Activated naive CD8-positive, alpha-beta T cell (primary cell): Measurements from ENCODE around the gene FBXO15.
A peak's percentile ranks its signal among the peaks of the same experiment; 100 is the strongest.

Source experiments
- H3K27ac Mint-ChIP-seq: one replicate; pipeline ENCODE4 v1.8.0; 2021; ENCODE audit warnings: mixed read lengths
- H3K27me3 Mint-ChIP-seq: one replicate; pipeline ENCODE4 v1.8.0; 2021; ENCODE audit warnings: mixed read lengths
- H3K36me3 Mint-ChIP-seq: one replicate; pipeline ENCODE4 v1.8.0; 2021; ENCODE audit warnings: mixed read lengths
- H3K4me1 Mint-ChIP-seq: one replicate; pipeline ENCODE4 v1.8.0; 2021; ENCODE audit warnings: low read depth, mixed read lengths
- H3K4me3 Mint-ChIP-seq: one replicate; pipeline ENCODE4 v1.8.0; 2021; ENCODE audit warnings: mild to moderate bottlenecking, mixed read lengths
- H3K9me3 Mint-ChIP-seq: one replicate; pipeline ENCODE4 v1.8.0; 2021; ENCODE audit warnings: low read depth, mixed read lengths

Gene FBXO15

GRCh38 chr18:74069178-74070050 is 78.2 kb downstream of the FBXO15 start:
- H3K27me3 Mint-ChIP-seq = no peaks in the 10 kb centered on the region
- no peaks in the 10 kb centered on the region for H3K36me3 Mint-ChIP-seq
- H3K9me3 Mint-ChIP-seq = no peaks in the 10 kb centered on the region
- peaks cover 22% of the 10 kb centered on the region for H3K4me1 Mint-ChIP-seq
- no peak overlapping the region for H3K4me3 Mint-ChIP-seq
- peak overlapping the region; percentile 46 for H3K27ac Mint-ChIP-seq

DNA sequence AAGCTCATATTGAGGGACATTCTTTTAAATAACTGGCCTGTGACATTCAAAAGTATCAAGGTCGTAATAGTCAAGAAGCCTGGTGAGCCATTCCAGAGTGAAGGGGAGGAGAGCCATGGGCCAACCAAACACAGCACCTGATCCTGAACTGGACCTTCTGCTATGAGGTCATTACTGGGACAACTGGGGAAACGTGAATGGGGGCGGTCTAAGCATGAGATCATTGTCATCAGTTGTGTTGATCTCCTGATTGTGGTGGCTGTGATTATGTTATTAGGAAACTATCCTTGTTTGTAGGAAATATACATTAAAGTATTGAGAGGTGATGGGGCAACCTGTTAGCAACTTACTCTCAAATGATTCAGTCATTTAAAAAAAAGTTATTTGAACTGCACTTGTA is 79.3 kb downstream of the FBXO15 start:
- Mint-ChIP-seq H3K4me3 (no peak overlapping the region), H3K27me3 (no peaks in the 10 kb centered on the region), H3K4me1 (peaks cover 33% of the 10 kb centered on the region), H3K36me3 (no peaks in the 10 kb centered on the region), H3K27ac (no peak overlapping the region), H3K9me3 (no peaks in the 10 kb centered on the region)

DNA sequence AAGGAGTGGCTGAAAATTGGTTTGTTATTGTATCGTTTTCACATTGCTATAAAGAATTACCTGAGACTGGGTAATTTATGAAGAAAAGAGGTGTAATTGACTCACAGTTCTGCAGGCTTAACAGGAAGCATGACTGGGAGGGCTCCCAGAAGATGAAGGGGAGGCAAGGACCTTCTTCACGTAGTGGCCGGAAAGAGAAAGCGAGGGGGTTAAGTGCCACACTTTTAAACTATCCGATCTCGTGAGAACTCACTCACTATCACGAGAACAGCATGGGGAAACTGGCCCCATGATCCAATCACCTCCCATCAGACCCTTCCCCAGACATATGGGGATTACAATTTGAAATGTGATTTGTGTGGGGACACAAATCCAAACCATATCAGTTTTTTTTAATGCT is 81.6 kb downstream of the FBXO15 start:
- no peaks in the 10 kb centered on the region for H3K9me3 Mint-ChIP-seq
- peak overlapping the region; percentile 64 for H3K4me3 Mint-ChIP-seq
- peaks cover 44% of the 10 kb centered on the region for H3K4me1 Mint-ChIP-seq
- H3K27ac Mint-ChIP-seq = peak overlapping the region; percentile 84
- H3K27me3 Mint-ChIP-seq = no peaks in the 10 kb centered on the region
- H3K36me3 Mint-ChIP-seq = no peaks in the 10 kb centered on the region

DNA sequence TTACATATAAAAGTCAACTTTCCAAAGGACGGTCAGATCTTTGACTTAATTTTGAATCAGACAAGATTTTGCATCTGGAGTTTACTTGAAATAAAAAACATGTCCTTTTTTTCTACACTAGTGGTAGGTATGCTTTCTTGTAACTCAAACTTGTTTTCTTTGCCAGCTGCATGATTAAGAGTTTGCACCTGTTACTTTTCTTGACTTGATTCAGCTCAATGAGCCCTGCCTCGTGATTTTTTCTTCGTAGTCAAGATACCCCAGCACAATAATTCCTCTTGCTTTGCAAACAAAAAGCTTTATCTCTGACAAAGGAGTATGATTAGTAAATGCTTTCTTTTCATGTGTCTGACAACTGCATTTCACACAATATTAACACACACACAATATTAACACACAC is 82.3 kb downstream of the FBXO15 start:
- Mint-ChIP-seq H3K27ac (peak overlapping the region; percentile 84), H3K4me1 (peaks cover 44% of the 10 kb centered on the region), H3K4me3 (peak overlapping the region; percentile 64), H3K36me3 (no peaks in the 10 kb centered on the region), H3K9me3 (no peaks in the 10 kb centered on the region), H3K27me3 (no peaks in the 10 kb centered on the region)

GRCh38 chr18:74064510-74064909 is 83.1 kb downstream of the FBXO15 start:
- H3K4me3 Mint-ChIP-seq = peak overlapping the region; percentile 64
- H3K27ac Mint-ChIP-seq = peak overlapping the region; percentile 84
- no peaks in the 10 kb centered on the region for H3K27me3 Mint-ChIP-seq
- no peaks in the 10 kb centered on the region for H3K9me3 Mint-ChIP-seq
- H3K36me3 Mint-ChIP-seq = no peaks in the 10 kb centered on the region
- H3K4me1 Mint-ChIP-seq = peaks cover 44% of the 10 kb centered on the region

DNA sequence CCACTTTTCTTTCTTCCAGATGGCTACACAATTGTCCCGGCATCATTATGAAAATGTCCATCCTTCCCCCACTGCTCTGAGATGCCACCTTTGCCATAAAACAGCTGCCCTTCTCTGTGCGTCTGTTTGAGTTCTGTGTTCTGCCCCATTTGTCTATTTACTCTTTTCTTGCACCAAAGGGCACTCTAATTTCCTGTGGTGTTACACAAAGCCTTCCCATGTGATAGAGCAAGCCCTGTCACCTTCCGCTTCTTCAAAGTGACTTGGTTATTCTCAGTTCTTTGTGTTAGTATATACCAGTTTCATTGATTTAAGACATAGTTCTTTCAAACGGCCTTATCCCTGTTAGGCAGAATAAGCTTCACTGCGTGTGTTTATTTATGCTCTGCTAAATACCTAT is 84.1 kb downstream of the FBXO15 start:
- H3K4me3 Mint-ChIP-seq = peak overlapping the region; percentile 18
- H3K27me3 Mint-ChIP-seq = no peaks in the 10 kb centered on the region
- H3K4me1 Mint-ChIP-seq = peaks cover 44% of the 10 kb centered on the region
- H3K9me3 Mint-ChIP-seq = no peaks in the 10 kb centered on the region
- no peaks in the 10 kb centered on the region for H3K36me3 Mint-ChIP-seq
- H3K27ac Mint-ChIP-seq = peak overlapping the region; percentile 84

- H3K36me3 Mint-ChIP-seq = no peaks in the 10 kb centered on the region
- peak overlapping the region; percentile 18 for H3K4me3 Mint-ChIP-seq
- peak overlapping the region; percentile 84 for H3K27ac Mint-ChIP-seq
- peaks cover 44% of the 10 kb centered on the region for H3K4me1 Mint-ChIP-seq
- no peaks in the 10 kb centered on the region for H3K9me3 Mint-ChIP-seq
- no peaks in the 10 kb centered on the region for H3K27me3 Mint-ChIP-seq
Measured at GRCh38 chr18:74063023-74063422, 84.6 kb downstream of the FBXO15 start.

DNA sequence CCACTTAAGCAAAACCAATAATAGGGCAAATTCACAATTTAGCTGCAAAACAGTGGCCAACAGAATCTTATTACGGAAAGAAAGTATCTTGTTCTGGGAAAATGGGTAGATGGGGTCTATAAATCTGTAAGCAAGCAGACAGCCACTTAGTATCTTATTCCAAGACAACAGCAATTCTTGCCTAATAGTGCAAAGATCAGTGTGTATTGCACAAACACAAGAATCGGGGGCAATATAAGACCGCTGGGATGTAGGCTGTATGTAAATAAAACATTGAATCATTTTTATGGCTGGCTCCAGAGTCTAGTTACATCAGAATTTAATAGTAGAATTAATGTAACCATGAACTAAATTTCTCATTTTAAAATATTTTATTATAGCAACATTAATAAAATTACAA is 85.6 kb downstream of the FBXO15 start:
- peaks cover 44% of the 10 kb centered on the region for H3K4me1 Mint-ChIP-seq
- H3K4me3 Mint-ChIP-seq = no peak overlapping the region
- H3K36me3 Mint-ChIP-seq = no peaks in the 10 kb centered on the region
- H3K27me3 Mint-ChIP-seq = no peaks in the 10 kb centered on the region
- no peaks in the 10 kb centered on the region for H3K9me3 Mint-ChIP-seq
- H3K27ac Mint-ChIP-seq = peak overlapping the region; percentile 22

GRCh38 chr18:74060579-74060978 is 87.1 kb downstream of the FBXO15 start:
- H3K4me1 Mint-ChIP-seq = peaks cover 34% of the 10 kb centered on the region
- no peak overlapping the region for H3K27ac Mint-ChIP-seq
- no peak overlapping the region for H3K4me3 Mint-ChIP-seq
- H3K27me3 Mint-ChIP-seq = no peaks in the 10 kb centered on the region
- H3K36me3 Mint-ChIP-seq = peaks cover 2% of the 10 kb centered on the region
- no peaks in the 10 kb centered on the region for H3K9me3 Mint-ChIP-seq

- Mint-ChIP-seq H3K27ac (no peak overlapping the region), H3K4me1 (no peaks in the 10 kb centered on the region), H3K9me3 (peaks cover 6% of the 10 kb centered on the region), H3K4me3 (no peak overlapping the region), H3K27me3 (no peaks in the 10 kb centered on the region), H3K36me3 (peaks cover 6% of the 10 kb centered on the region)
Measured at GRCh38 chr18:74050807-74051206, 96.8 kb downstream of the FBXO15 start.

DNA sequence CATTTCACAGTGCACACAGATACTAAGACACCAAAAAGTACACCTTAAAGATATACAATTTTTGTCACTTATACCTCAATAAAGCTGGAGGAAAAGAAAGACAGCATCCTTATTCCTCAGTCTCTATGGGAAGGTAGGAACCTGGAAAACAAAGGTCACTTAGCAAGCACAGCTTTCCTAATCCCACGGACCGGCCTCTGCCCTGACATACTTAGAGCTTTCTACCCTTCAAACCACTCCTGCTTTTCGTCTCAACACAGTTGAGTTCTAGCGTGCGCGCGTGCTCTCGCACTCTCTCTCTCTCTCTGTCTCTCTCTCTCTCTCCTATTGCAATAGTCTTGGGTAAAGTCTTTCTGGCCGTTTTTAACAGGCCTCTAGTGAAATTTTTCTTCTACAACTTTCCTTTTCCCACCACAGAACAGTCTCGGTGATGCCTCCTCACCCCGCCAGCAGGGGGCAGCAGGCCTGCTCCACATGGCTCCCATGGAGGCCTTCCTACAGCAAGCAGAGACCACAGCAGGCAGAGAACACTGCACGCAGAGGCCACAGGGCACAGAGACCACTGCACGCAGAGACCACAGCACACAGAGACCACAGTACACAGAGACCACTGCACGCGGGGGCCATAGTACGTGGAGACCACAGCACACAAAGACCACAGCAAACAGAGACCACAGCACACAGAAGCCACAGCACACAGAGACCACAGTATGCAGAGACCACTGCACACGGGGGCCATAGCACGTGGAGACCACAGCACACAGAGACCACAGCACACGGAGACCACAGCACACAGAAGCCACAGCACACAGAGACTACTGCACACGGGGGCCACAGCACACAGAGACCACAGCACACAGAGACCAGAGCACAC is 106.9 kb downstream of the FBXO15 start:
- Mint-ChIP-seq H3K27me3 (no peaks in the 10 kb centered on the region), H3K27ac (no peak overlapping the region), H3K4me3 (no peak overlapping the region), H3K36me3 (no peaks in the 10 kb centered on the region), H3K9me3 (no peaks in the 10 kb centered on the region), H3K4me1 (no peaks in the 10 kb centered on the region)

DNA sequence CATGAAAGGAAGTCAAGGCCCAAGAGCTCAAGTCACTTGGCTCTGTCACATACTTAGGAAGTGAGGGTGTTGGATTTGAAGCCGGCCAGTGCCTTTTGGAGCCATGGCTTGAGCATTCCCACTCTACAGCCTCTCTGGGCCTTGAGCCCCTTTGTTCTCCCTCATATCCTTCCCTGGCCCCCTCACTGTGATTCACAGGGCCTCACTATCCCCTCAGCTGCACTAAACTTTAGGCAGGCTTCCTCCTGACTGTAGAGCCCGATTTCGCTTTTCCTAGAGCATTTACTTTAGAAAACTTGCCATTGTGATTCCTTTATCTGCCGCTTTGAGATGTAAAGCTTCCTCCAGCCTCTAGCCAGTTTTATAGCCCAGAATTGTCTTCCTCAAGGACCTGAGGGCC is 107.6 kb downstream of the FBXO15 start:
- no peak overlapping the region for H3K27ac Mint-ChIP-seq
- no peak overlapping the region for H3K4me3 Mint-ChIP-seq
- no peaks in the 10 kb centered on the region for H3K36me3 Mint-ChIP-seq
- H3K27me3 Mint-ChIP-seq = no peaks in the 10 kb centered on the region
- no peaks in the 10 kb centered on the region for H3K4me1 Mint-ChIP-seq
- H3K9me3 Mint-ChIP-seq = no peaks in the 10 kb centered on the region

DNA sequence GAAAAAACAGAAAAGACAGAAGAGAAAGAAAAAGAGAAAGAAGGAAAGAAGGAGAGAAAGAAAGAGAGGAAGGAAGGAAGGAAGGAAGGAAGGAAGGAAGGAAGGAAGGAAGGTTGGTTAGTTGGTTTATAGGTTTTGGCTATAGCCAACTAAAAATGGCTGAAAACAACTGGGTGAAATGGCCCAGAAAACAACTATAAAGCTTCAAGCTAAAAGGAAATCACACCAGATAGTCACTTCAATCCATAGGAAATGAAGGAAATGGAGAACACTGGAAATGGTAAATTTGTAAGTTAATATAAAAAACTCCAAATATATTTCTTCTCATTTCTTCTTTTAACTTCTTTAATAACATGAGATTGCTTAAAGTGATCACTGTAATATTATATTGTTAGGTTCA is 118.5 kb downstream of the FBXO15 start:
- H3K4me1 Mint-ChIP-seq = no peaks in the 10 kb centered on the region
- peaks cover 6% of the 10 kb centered on the region for H3K27me3 Mint-ChIP-seq
- no peaks in the 10 kb centered on the region for H3K9me3 Mint-ChIP-seq
- no peak overlapping the region for H3K27ac Mint-ChIP-seq
- H3K4me3 Mint-ChIP-seq = no peak overlapping the region
- no peaks in the 10 kb centered on the region for H3K36me3 Mint-ChIP-seq
